GM13976 (cell line): ENCODE data around the gene OR2AJ1.

Experiments
- DNase-seq: peaks from one replicate; pipeline ENCODE4 v3.0.0; 2012; ENCODE audit warnings: low spot score
- in situ Hi-C: fragments of 300-500 bp; cut with MboI; formaldehyde crosslinking; loops from one replicate; pipeline ENCODE4 v1.12.0; 2022; ENCODE audit warnings: low sequenced_read_pairs, mixed read lengths, inconsistent platforms; ENCODE audit not compliant: unreplicated experiment
- TF ChIP-seq, protein P1 (sequence below): IDR thresholded peaks from 2 replicates; pipeline ENCODE4 v1.5.1; 2012; ENCODE audit warnings: borderline replicate concordance, mild to moderate bottlenecking; ENCODE audit not compliant: insufficient read depth; ENCODE audit errors: extremely low read depth, missing control alignments, control extremely low read depth

Gene OR2AJ1

DNA sequence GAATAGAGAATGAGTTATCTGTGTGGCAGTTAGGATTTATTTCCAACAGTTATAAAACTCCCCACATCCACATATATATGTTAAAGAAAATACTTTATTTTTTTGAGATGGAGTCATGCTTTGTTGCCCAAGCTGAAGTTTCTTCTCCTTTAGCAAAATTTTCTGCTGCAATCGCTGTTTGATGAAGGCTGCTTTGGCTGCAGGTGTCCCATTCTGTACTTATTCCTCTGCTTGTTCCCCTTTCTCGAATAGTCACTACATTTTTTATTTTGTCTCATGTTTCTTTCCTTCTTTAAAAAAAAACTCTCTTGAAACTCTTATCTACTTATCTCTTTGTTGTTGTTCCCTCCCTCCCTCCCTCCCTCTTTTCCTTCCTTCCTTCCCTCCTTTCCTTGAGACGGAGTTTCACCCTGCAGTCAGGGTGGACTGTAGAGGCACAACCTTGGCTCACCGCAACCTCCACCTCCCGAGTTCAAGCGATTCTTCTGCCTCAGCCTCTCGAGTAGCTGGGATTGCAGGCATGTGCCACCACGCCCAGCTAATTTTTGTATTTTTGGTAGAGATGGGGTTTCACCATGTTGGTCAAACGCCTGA lies 18.7 kb upstream of the OR2AJ1 start:
- in situ Hi-C loops = no loop called here
- TF ChIP-seq, protein P1, sequence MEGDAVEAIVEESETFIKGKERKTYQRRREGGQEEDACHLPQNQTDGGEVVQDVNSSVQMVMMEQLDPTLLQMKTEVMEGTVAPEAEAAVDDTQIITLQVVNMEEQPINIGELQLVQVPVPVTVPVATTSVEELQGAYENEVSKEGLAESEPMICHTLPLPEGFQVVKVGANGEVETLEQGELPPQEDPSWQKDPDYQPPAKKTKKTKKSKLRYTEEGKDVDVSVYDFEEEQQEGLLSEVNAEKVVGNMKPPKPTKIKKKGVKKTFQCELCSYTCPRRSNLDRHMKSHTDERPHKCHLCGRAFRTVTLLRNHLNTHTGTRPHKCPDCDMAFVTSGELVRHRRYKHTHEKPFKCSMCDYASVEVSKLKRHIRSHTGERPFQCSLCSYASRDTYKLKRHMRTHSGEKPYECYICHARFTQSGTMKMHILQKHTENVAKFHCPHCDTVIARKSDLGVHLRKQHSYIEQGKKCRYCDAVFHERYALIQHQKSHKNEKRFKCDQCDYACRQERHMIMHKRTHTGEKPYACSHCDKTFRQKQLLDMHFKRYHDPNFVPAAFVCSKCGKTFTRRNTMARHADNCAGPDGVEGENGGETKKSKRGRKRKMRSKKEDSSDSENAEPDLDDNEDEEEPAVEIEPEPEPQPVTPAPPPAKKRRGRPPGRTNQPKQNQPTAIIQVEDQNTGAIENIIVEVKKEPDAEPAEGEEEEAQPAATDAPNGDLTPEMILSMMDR = no peak
- no peak for DNase-seq

DNA sequence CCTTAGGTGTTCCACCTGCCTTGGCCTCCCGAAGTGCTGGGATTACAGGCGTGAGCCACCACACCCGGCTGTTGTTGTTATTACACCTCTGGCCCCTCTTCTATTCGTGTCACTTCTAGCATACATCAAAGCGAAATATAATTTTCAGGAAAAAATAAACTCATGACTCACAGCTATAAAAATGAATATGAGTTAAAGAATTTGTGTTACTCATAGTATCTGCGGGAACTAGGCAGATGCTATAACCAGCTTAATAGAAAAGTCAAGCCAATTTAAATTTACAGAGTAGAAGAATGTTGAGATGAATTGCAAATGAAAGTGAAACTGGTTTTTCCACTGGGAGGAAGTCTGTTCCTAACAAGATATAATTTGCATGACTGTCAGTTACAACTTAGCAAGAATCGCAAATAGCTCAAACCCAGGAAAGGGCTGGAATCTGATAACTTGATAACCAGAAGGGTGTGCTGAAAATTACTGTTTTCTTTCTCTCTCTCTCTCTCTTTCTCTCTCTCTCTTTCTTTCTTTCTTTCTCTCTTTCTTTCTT lies 18.1 kb upstream of the OR2AJ1 start:
- DNase-seq = no peak
- in situ Hi-C loops = no loop called here

DNA sequence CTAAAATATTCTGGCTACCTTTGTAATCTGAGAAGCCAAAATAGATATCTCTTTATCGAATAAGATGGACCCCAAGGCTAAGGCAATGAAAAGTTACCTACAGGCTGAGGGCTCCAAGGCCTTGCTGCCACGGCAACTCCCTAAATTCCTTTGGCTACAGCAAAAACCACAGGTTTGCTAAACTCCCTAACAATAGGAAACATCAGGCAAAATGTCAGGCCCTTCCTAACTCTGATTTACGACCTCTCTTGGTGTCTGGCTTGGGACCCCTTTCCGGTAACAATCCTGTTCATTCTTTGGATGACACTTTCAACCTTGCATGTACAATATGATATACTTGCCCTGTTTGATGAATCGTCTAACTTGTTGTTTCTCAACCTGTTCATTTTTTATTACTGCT lies 15.9 kb upstream of the OR2AJ1 start:
- TF ChIP-seq, protein P1 = no peak
- in situ Hi-C loops = no loop called here
- DNase-seq = no peak

More for the DNA sequence above, 18.1 kb upstream of the OR2AJ1 start:
- TF ChIP-seq, protein P1 = no peak

DNA sequence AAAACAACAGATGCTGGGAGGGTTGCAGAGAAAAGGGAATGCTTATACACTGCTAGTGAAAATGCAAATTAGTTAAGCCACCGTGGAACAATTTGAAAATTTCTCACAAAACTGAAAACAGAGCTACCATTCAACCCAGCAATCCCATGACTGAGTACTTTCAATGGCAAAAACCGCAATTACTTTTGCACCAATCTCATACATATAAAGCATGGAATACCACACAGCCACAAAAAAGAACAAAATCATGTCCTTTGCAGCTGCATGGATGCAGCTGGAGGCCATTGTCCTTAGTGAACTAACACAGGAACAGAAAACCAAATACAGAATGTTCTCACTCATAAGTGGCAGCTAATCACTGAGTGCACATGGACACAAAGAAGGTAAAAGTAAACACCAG lies 10.9 kb upstream of the OR2AJ1 start:
- in situ Hi-C loops = no loop called here
- no peak for DNase-seq
- TF ChIP-seq, protein P1 = no peak

DNA sequence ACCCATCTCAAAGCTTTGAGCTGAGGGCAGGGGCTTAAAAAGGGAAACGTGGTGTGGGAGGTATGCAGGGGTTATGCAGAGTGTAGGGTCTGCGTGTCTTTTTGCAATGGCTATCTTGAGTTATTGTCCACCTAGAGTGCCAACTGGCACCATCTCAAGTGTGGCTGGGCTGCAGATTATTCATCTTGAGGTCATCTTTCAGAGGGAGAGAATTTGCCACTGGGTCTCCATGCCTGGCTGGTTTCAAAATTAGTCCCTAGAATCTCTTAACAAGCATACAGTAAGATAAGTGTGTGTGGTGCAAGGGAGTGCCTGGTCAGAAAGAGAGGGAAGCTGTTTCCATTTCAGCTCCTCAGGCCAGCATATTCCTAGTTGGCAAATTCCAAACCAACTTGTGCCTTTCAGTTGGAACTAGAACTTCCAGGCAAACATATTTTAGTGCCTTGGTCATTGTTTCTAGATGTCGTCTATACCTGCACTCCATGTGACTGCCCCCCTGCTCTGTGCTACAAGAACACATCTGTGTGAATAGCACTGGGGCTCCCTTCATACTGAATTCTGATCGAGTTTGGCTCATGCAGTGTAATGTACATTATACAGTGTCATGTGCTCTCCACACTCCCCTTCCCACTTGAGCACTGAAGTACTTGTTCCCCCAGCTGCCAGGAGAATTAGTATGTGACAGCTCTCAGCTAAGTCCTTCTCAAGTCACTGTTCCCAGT lies 9.6 kb upstream of the OR2AJ1 start:
- in situ Hi-C loops = no loop called here
- no peak for DNase-seq
- TF ChIP-seq, protein P1 = no peak

DNA sequence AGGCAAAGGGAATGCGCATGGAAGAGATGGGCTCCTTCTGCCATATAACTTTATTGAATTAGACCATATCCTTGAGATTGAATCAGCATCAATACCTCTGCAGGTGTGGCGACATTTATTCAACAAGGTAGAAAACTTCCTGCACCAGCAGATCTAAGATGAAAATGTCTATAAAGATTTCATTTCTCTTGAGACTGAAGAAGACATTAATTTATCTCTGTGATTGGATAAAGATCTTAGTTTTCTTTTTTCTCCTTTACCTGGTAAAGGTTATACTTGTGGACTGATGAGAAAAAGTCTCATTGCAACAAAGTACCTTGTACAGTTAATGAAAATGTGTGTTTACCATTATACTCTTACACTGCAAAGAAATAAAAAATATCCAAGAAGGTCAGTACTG lies 4.7 kb upstream of the OR2AJ1 start, which contains the start of gene OR2T8:
Gene OR2T8 (plus strand): TSS at position 301 of the 400 bp plus-strand sequence. CDS start 766 bp downstream, outside the sequence.
- in situ Hi-C loops = no loop called here
- TF ChIP-seq, protein P1 = no peak
- DNase-seq = no peak
